GM21717 (cell line): ENCODE measurements around the gene B4GAT1.
"Not testable (repeated sequence)": the region's sequence is repeated elsewhere in the genome, so short reads cannot be mapped to it uniquely, and the experiment has no call there.

ENCODE experiments used
- ATAC-seq: cut with Tn5 transposase; IDR thresholded peaks from one replicate; pipeline ENCODE4 v1.9.1; 2021; ENCODE audit warnings: mild to moderate bottlenecking, moderate library complexity; ENCODE audit not compliant: unreplicated experiment

B4GAT1 gene

GRCh38 chr11:66347425-66348276, at the start of gene B4GAT1:
Gene B4GAT1 (minus strand): TSS chr11:66347629. CDS start chr11:66347545, 84 bp downstream.
- ATAC-seq, result peak; percentile 39

DNA sequence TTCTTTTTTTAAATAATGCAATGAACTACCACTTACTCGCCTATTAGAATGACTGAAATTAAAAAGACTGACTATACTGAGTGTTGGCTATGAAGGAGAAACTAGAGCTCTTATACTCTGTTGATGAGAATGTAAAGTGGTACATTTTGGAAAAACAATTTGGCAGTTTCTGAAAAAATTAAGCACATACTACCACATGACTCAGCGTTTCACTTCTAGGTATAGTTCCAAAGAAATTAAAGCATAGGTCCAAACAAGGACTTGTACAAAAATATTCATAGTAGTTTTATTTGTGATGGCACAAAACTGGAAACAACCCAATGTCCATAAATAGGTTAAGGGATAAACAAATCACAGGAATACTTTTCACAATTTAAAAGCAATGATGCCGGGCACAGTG, 46.5 kb upstream of the B4GAT1 start:
- no peak for ATAC-seq

- ATAC-seq, result no peak
These were observed 43.9 kb upstream of the B4GAT1 start for GRCh38 chr11:66391322-66391721.

- ATAC-seq, result no peak
These were observed 41.5 kb upstream of the B4GAT1 start for GRCh38 chr11:66388780-66389386.

DNA sequence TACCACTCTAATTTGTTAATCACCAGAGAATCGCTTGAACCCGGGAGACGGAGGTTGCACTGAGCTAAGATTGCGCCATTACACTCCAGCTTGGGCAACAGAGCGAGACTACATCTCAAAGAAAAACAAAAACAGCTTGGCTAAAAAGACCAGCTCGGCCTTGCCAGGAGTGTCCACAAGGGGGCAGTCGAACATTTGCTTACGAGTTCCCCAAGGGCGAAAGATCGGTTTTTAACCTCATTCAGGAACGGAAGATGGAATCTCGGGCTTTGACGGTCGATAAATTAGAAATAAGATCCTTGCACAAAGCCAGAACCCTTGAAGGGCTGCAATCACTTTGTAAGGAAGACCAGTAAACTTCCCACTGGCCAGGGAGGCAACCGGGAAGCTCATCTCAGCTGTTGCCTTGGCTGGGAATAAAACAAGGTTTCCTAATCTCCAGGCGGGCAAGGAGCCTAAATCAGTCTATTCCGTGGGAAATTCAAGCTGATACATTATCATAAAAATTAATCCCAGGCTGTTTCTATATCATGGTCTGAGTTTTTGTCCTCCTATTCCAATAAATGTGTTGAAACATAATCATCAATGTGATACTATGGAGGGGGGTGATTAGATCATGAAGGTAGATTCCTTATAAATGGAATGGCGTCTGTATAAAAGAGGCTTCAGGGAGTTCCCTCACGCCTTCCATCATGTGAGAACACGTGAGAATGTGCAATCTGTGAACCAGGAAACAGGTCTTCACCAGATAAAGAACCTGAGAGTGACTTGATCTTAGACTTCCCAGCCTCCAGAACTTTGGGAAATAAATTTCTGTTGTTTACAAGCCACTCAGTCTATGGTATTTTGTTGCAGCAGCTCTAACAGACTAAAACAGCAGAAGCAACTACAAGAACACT, 39.0 kb upstream of the B4GAT1 start:
- ATAC-seq, result no peak

- ATAC-seq, result not testable (repeated sequence)
These were observed 36.9 kb upstream of the B4GAT1 start for GRCh38 chr11:66384316-66384715.

DNA sequence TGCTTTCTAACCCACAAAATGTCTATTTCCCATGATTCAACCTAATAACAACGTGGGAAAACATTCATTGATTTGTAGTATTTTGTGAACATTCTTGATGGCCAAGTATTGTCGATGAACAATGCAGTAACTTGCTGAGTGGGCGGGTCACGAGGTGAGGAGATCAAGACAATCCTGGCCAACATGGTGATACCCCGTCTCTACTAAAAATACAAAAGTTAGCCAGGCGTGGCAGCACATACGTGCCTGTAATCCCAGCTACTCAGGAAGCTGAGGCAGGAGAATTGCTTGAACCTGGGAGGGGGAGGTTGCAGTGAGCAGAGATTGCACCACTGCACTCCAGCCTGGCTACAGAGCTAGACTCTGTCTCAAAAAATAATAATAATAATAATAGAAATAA, 32.8 kb upstream of the B4GAT1 start:
- ATAC-seq, result not testable (repeated sequence)

GRCh38 chr11:66373690-66374287, 26.4 kb upstream of the B4GAT1 start:
- not testable (repeated sequence) for ATAC-seq

GRCh38 chr11:66373265-66373664, 25.8 kb upstream of the B4GAT1 start:
- ATAC-seq, result no peak

- ATAC-seq, result peak; percentile 49
These were observed 24.4 kb upstream of the B4GAT1 start, which contains the start of gene SLC29A2 for GRCh38 chr11:66371627-66372415. Gene SLC29A2 (minus strand): TSS chr11:66371760. CDS start chr11:66371591, 169 bp downstream.

- no peak for ATAC-seq
These were observed 21.9 kb upstream of the B4GAT1 start for GRCh38 chr11:66369073-66369894.

GRCh38 chr11:66368484-66368883, 21.1 kb upstream of the B4GAT1 start:
- no peak for ATAC-seq

DNA sequence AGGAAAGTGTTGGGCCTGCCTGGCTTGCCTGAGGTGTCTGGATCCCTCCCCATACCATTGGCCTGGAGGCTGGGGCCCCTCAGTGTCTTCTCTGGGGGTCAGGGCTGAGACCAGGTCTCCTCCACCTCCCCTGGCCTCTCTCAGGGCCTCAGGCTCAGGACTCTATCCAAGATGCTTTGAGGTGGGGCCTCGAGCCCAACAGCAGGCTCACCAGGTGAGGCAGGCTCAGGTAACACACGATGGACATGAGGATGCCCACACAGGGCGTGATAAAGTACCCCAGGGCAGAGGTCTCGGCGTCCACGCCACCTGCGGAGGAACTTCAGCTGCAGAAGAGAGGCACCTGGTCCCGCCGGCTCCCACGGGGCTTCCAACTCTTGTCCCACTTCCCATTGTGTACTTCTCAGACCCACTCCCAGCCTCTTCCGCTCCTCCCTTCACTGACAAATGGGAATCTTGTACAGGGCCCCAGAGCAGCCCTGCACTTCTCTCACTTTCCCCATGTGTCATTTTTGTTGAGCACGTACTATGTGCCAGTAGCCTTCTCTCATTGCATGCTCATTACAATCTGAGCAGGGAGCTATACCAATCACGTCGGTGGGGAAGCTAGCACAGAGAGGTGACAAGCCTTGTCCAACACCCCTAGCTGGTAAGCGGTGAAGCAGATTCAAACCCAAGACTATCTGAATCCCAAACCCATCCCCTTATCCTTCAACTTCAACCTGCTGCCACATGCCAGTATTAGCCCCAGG, 20.3 kb upstream of the B4GAT1 start:
- ATAC-seq, result no peak

DNA sequence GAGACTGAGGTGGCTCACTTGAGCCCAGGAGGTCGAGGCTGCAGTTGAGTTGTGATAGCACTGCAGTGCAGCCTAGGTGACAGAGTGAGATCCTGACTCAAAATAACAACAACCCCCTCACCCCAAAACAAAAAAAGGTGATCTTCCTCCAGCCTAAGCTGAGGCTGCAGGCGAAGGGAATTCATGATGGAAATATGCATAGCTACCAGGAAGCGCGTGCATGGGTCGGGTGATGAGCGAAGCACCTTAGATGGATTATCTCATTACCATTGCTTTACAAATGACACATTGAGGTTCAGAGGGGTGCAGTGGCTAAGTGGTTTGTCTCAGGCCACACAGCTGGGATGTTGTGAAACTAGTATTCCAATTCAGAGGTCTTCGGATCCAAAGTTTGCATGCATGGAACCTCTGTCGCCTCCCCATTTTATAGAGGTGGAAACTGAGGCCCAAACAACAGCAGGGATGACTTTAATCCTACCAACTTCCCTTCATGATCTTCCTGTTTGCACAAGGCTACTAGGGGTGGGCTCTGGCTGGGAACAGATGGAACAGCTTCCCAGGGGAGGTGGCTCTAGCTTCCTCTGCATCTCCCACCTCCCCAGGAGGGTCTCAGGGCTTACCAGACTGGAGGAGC, 19.5 kb upstream of the B4GAT1 start:
- no peak for ATAC-seq

GRCh38 chr11:66365711-66366619, 18.5 kb upstream of the B4GAT1 start:
- ATAC-seq, result no peak

- no peak for ATAC-seq
These were observed 17.7 kb upstream of the B4GAT1 start for GRCh38 chr11:66365166-66365565.
